ENCODE data around the gene ZNF32.

- no peak for TF ChIP-seq CTCF (IDR thresholded peaks at IDR 0.05 in 8 of 11, conservative IDR thresholded peaks at IDR 0.05 in 3 of 11)
- no peak for TF ChIP-seq POLR2AphosphoS5 (IDR thresholded peaks at IDR 0.05)
- no peak for TF ChIP-seq POLR2A (IDR thresholded peaks at IDR 0.05)
Measured at GRCh38 chr10:43669386-43669785, 20.7 kb upstream of the ZNF32 start.

Data from spleen (tissue), 7 donors.